GM19238 (cell line): ENCODE data around the gene RNF126.

Experiments used
- DNase-seq: peaks from one replicate; pipeline ENCODE4 v3.0.0; 2011; ENCODE audit warnings: low spot score; ENCODE audit not compliant: insufficient read length

RNF126 gene

DNA sequence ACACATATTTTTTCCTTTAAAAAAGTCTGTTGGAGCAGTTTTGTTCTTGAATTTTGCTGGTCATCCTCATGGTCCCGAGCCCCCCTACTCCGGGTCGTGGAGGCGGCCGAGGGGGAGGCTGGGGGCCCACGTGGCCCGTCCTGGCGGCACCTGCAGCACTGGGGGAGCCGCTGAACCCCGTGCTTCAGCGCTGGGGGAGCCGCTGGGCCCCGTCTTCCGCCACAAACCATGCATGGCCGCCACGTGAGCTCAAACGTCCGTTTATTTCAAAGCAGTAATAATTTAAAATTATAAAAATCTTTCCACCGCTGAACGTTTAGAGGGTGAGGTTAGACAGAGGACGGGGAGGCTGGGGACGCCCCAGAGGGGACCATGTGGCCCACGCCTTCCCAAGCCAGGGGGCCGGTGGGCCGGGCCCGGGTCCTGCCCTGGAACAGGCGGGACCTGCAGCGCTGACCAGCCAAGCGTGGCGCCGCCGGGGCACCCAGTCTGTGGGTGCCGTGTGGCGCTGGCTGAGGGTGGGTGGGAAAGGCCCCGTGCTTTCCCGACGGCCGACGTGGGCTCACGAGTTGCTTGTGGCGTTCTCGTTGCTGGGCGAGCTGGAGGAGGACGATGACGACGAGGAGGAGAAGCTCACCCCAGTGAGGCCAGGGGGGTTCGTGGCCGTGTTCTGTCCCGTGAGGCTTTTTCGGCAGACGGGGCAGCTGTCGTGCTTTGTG lies 15.3 kb downstream of the RNF126 start:
- DNase-seq: no peak

GRCh38 chr19:646779-647565 lies 16.0 kb downstream of the RNF126 start:
- no peak for DNase-seq

DNA sequence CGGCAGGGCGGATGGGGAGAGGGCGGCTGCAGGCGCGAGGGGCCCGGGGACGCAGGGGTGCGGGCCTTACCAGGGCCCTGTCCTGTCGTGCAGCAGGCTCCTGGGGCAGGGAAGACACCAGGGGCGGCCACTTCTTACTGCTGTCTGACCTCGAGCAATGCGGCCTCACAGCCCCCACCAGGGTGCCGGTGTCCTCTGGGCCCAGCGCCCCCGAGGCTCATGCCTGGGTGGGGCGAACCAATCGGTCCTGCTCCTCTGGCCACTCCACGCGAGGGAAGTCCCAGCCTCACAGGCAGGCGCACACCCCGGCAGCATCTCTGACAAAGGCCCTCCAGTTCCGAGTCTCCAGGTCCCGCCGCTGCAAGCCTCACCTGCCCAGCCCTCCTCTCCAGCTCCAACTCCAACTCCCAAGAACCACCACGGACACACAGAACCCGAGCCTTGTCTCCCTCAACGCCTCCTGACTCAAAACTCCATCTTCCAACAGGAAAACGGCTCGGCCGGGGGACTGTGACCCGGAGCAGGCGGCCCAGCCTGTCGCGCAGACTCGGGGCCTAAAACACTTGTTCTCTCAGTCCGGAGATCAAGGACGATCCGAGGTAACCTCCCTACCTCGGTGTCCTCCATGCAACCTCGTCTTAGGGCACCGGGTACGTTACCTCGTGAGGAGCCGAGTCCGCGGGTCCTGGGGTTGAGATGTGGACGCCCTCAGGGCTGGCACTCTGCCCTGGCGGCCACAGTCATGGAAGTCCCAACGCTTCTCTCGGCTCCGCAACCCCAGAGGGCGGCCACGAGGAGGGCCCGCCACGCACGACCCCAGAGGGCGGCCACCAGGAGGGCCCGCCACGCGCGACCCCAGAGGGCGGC lies 16.9 kb downstream of the RNF126 start:
- DNase-seq: no peak

DNA sequence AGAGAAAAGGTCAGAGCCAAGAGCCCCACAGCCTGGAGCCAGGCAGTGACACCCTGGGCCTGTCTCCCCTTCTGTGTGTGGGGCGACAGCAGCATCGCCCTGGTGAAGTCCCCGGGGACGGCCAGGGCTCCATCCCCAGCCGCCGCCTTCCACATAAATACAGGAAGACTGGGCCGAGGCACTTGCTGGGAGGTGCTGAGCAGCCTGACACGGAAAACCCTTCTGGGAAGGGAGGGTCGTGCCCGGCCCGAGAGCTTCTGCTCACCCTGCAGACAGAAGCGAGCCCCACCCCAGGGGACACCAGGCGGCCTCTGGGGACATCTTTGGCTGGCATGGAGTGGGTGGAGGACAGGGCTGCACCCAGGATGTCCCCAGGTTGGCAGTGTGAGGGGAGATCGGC lies 18.2 kb downstream of the RNF126 start:
- DNase-seq: no peak

- no peak for DNase-seq
Observed at GRCh38 chr19:644363-644762, 18.7 kb downstream of the RNF126 start.

DNA sequence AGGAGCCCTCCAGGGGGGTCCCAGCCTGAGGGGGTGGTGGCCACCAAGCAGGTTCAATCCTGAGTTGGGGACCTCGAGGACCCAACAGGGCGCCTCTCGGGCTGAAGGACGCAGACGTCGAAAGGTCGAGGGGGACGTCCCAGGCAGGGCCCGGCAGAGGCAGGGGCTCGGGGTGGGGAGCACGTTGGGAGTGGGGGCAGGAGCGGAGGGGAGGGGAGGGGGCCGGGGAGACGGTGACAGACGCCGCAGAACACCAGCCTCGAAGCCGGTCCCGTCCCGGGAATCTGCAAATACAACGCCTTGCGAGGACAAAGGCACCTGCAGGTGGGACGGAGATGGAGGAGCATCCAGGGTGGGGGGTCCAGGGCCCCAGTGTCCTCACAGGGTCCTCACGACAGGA lies 19.3 kb downstream of the RNF126 start:
- DNase-seq: no peak

DNA sequence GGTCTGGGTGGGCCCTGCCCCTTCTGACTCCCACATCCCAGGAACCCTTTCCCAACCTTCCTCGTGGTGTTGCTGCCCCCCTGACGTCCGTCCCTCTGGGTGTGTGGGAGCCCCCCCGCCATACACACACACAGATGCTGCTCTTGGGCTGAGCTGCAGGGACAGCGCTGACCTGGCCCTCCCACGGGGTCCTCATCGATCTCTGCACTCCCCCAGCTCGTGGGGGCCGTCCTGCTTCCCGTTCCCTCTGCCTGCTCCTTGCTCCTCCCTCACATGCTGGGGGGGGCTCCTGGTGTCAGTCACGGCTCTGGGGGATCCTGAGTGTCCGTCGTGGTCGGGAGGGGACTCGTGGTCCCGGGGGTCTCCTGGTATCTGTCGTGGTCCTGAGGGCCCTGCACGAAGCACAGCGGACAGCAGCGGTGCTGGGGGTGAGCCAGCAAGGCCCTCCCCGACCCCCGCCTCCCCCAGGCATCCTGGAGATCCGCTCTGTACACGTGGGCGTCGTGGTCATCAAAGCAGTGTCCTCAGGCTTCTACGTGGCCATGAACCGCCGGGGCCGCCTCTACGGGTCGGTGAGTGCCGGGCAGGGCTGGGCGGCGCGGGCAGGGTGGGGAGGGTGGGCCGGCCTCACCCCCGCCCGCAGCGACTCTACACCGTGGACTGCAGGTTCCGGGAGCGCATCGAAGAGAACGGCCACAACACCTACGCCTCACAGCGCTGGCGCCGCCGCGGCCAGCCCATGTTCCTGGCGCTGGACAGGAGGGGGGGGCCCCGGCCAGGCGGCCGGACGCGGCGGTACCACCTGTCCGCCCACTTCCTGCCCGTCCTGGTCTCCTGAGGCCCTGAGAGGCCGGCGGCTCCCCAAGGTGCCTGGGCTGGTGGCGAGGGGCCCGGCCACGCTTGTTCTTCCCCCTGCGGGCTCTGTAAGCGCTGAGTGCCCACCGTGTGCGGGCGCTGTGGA lies 20.0 kb downstream of the RNF126 start:
- DNase-seq: no peak

DNA sequence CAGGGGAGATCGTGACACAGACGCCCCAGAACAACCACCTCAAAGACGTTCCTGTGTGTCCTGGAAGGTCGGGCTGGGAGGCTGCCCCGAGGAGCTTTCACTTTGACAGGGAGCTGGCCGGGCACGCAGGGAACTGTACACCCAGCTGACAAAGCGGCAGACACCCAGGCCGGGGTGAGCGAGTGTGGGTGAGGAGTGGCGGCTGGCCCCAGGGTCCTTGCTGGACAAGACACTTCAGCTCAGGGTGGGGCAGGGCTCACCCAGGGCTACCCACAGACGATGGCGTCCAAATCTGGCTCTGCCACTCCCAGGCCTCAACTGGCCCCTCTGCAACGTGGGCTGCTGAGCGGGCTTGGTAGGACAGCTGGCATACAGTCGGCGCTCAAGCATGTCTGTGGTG lies 21.3 kb downstream of the RNF126 start:
- no peak for DNase-seq

DNA sequence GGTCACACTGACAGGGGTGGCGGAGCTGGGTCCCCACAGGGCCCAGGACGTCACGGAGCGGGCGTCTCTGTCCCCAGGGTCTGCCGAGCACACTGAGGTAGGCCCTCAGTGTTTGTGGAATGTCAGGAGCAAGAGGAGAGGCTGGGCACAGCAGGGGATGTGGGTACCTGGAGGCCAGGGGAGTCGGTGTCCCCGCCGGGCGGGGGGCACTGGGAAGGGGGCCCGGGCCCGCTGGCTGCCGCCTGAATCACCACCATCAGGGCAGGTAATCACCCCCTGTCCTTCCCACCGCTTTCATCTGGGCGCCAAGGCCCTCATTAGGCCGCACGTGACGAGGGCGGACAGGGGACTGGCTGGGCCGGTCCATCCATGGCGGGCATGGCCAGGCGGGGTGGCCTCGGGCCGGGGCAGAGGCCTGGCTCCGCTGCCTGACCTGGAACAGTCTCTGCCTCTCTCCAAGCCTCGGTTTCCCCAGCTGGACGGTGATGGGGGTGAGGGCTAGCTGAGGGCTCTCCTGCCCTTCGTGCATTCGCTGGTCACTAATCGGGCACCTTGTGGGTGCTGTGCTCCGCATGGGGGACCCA lies 22.3 kb downstream of the RNF126 start:
- no peak for DNase-seq

DNA sequence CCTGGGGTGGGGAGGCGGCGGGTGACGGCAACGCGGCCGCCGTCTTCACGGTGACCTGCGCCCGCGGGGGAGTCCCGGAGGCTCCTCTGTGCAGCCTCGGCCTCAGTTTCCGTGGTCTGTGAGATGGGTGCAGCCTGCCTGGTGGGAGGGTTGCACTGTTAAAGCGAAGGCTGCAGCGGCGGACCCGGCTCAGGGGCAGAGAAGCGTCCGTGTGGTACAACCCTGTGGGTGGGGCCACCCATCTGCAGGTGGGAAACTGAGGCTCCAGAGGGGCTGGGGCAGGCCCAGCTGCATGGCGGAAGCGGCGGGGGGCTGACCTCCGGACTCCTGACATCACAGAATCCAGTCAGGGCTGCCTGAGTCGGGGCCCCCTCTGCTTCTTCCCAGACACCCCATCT lies 22.9 kb downstream of the RNF126 start:
- no peak for DNase-seq

DNA sequence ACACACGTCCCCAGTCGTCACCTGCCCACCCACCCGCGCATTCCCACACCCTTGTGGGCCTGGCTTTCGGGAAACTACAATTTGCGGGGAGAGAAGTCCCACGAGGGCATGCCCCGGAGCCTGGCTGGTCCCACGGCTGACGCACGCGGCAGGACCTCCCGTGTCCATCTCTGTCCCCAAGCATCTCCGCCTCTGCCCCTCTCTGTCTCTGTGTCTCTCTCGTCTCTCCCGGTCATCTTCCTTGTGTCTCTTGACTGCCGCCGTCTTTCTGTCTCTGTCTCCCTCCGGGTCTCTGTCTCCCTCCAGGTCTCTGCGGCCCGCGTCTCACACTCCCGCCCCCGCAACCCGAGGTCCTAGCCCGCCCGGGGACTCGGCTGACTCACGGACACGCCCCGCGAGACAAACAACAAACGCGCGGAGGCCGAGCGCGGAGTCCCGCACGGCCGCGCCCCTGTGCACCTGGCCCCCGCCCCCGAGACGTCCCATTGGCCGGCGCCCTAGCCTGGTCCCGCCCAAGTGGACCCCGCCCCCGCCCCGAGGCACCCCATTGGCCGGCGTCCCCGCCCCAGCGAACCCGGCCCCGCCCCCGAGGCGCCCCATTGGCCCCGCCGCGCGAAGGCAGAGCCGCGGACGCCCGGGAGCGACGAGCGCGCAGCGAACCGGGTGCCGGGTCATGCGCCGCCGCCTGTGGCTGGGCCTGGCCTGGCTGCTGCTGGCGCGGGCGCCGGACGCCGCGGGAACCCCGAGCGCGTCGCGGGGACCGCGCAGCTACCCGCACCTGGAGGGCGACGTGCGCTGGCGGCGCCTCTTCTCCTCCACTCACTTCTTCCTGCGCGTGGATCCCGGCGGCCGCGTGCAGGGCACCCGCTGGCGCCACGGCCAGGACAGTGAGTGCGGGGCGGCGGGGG lies 23.5 kb downstream of the RNF126 start, which contains the start of gene FGF22:
Gene FGF22, plus strand, starts transcription at position 627 of the 908 bp plus-strand sequence. Its CDS starts 47 bp downstream, at position 674.
- peak; percentile 100 for DNase-seq

- DNase-seq: no peak
Observed at GRCh38 chr19:638906-639252, 24.1 kb downstream of the RNF126 start.

DNA sequence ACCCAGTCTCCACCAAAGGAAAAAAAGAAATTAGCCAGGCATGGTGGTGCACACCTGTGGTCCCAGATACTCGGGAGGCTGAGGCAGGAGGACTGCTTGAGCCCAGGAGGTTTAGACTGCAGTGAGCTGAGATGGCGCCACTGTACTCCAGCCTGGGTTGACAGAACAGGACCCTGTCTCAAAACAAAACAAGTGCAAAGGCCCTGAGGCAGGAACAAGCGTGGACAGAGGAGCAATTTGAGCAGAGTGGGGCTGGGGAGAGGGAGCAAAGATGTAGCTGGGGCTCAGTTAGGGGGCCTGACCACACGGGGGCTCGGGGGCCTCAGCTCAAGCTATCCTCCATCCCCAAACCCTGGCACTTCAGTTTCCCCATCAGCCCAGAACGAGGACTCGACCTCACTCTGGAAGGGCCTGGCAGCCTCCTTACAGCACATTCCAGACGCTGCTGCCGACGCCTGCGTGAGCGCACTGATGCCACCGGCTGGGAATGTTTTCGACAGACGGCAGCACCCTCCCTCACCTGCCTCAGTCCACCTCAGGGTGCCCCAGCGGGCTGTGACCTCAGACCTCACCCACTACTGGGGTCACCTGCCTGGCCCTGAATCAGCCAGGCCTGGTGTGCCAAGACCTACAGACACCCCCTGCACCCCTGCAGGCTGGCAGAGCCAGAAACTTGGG lies 27.9 kb downstream of the RNF126 start:
- no peak for DNase-seq

DNA sequence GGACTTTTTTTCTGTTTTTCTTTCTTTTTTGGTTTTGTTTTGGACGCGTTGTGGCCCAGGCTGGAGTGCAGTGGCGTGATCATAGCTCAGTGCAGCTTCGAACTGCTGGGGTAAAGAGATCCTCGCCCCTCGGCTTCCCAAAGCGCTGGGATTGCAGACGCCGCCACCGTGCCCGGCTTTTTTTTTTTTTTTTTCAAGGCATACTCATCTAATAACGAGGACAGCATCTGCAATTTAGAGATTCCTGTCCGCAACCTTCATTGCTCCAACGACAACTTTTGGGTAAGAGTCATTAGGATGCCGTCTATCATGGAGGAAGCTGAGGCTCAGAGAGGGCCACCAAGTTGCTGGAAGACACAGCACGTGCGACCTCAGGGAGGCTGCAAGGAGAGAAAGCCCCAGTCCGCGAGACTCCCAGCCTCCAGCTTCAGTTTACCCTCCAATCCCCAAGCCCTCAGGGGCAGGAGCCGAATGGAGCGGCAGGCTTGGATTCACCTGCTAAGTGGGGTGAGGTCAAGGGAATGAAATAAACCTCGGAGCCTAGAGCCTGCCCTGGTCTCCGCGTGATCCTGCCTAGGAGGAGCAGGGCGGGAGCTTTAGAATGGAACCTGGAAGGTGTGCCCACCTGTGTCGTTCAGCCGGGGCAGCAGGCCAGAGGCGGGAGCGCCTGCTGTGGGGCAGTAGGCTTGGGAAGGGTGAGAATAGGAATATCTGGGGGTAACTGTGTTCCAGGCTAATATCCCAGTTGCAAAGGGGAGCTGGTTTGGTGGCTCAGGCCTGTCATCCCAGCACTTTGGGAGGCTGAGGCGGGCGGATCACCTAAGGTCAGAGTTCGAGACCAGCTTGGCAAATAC lies 29.0 kb downstream of the RNF126 start:
- no peak for DNase-seq

DNA sequence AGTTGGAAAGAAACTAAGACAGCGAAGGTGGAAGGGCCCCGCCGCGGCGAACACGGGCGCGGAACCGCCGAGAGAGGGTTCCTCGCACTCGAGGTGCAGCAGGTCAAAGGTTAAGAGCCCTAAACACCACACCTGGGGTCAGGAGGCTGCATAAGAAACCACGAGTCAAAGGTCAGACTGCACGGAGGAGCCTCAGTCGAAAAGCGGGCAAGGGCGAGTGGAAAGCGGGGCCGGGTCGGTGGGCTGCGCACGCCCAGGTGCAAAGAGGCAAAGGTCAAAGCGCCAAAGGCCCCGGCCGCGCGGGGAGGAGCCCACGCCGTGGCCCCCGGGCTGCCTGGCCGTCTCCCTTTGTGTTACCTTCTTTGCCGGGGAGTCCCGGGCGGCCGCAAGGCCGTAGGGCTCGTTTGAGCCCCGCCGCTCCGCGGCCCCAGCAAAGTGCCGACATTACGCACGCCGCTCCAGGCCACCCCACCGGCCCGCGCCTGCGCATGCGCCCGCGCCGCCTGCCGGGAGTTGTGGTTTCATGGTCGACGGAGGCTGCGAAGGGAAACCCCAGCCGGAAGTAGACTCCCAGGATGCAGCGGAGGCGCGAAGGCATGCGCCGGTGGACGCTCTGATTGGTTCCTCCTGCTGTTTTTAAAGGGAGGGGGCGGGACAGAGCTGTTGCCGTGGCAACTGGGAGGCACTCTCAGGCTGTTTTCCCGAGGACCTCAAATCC lies 29.8 kb downstream of the RNF126 start, which contains the start of gene POLRMT:
Gene POLRMT, minus strand, starts transcription at position 470 of the 718 bp plus-strand sequence. Its CDS starts 25 bp downstream, at position 445.
- DNase-seq: peak; percentile 100

- DNase-seq: peak; percentile 79
Observed at GRCh38 chr19:632579-633067, 30.4 kb downstream of the RNF126 start.
